ENCODE measurements around the gene ARHGEF28.

DNA sequence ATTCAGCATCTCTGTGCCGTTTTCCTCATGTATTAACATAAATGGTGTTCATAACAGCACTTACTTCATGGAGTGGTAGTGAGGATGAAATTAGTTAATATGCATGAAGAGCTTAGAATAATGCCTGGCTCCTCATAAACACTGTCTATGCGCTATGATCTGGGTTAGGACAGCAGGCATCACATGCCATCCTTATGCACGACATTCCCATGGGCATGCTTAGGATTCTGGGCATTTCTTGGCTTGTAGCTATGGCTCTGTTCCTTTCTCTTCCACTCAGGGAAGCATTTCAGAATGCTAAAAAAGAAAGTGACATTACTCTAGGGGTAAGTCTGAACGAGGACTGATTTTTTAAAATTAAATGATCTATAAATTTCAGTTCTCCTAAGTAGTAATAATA lies 349.8 kb downstream of the ARHGEF28 start:
- TF ChIP-seq, protein P1, sequence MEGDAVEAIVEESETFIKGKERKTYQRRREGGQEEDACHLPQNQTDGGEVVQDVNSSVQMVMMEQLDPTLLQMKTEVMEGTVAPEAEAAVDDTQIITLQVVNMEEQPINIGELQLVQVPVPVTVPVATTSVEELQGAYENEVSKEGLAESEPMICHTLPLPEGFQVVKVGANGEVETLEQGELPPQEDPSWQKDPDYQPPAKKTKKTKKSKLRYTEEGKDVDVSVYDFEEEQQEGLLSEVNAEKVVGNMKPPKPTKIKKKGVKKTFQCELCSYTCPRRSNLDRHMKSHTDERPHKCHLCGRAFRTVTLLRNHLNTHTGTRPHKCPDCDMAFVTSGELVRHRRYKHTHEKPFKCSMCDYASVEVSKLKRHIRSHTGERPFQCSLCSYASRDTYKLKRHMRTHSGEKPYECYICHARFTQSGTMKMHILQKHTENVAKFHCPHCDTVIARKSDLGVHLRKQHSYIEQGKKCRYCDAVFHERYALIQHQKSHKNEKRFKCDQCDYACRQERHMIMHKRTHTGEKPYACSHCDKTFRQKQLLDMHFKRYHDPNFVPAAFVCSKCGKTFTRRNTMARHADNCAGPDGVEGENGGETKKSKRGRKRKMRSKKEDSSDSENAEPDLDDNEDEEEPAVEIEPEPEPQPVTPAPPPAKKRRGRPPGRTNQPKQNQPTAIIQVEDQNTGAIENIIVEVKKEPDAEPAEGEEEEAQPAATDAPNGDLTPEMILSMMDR (IDR thresholded peaks at IDR 0.05) = no peak
- no peak for TF ChIP-seq POLR2A (IDR thresholded peaks at IDR 0.05)
